SU-DHL-6 (cell line): ENCODE data around the gene DCAF7.

Experiments used
- H2AFZ ChIP-seq: fragments of 200-600 bp; sonication (generic); 2 replicates; pipeline ENCODE4 v1.6.1; 2014; ENCODE audit warnings: low read depth, mild to moderate bottlenecking, moderate library complexity, mixed read lengths, antibody characterized with exemption, low read length; ENCODE audit not compliant: severe bottlenecking
- H3F3A ChIP-seq: fragments of 200-600 bp; shearing (Covaris generic); 2 replicates; pipeline ENCODE4 v1.6.0; 2016; ENCODE audit warnings: antibody characterized with exemption, mild to moderate bottlenecking; ENCODE audit not compliant: insufficient read depth
- H3K27ac ChIP-seq: fragments of 200-600 bp; sonication (generic); 2 replicates; pipeline ENCODE4 v1.5.1; 2016; ENCODE audit warnings: low read depth, mild to moderate bottlenecking, low read length, moderate library complexity, mixed read lengths
- H3K27me3 ChIP-seq: fragments of 200-600 bp; sonication (generic), shearing (Covaris generic); 2 replicates; pipeline ENCODE4 v1.6.0; 2014; ENCODE audit warnings: mild to moderate bottlenecking, low read length
- H3K36me3 ChIP-seq: fragments of 200-600 bp; sonication (generic); 2 replicates; pipeline ENCODE4 v1.6.1; 2014; ENCODE audit warnings: mild to moderate bottlenecking, low read length, mixed read lengths
- H3K4me2 ChIP-seq: fragments of 300-600, 200-600 bp; shearing (Covaris generic), sonication (generic); 2 replicates; pipeline ENCODE4 v1.6.0; 2014; ENCODE audit warnings: low read length, low read depth, mild to moderate bottlenecking; ENCODE audit not compliant: poor library complexity, severe bottlenecking
- H3K4me3 ChIP-seq: fragments of 200-600 bp; sonication (generic); 2 replicates; pipeline ENCODE4 v1.5.1; 2014; ENCODE audit warnings: antibody characterized with exemption, low read length, mild to moderate bottlenecking, mixed read lengths; ENCODE audit not compliant: insufficient read depth, poor library complexity, severe bottlenecking
- H3K79me2 ChIP-seq: fragments of 200-600 bp; sonication (generic); 2 replicates; pipeline ENCODE4 v1.6.1; 2014; ENCODE audit warnings: mild to moderate bottlenecking, low read length, moderate library complexity; ENCODE audit not compliant: insufficient read depth
- H3K9ac ChIP-seq: fragments of 200-600 bp; sonication (generic); 2 replicates; pipeline ENCODE4 v1.7.0; 2014; ENCODE audit warnings: mild to moderate bottlenecking, low read length
- H3K9me2 ChIP-seq: fragments of 200-600 bp; sonication (generic); replicated peaks from 2 replicates; pipeline ENCODE4 v1.6.1; 2014; ENCODE audit warnings: low read length; ENCODE audit not compliant: insufficient read depth
- H3K9me3 ChIP-seq: fragments of 200-600 bp; sonication (generic); 2 replicates; pipeline ENCODE4 v1.6.1; 2014; ENCODE audit warnings: low read length, mixed read lengths; ENCODE audit not compliant: insufficient read depth
- H4K20me1 ChIP-seq: fragments of 200-600 bp; sonication (generic); 2 replicates; pipeline ENCODE4 v1.6.1; 2014; ENCODE audit warnings: low read depth, mild to moderate bottlenecking, antibody characterized with exemption, low read length, moderate library complexity, mixed read lengths
- EZH2phosphoT487 ChIP-seq: fragments of 200-600 bp; sonication (generic), shearing (Covaris generic); conservative IDR thresholded peaks from 2 replicates; pipeline ENCODE4 v1.6.1; 2018; ENCODE audit warnings: mild to moderate bottlenecking, antibody characterized with exemption, low read length, moderate library complexity, mixed read lengths
- TF ChIP-seq, protein P1 (sequence below): fragments of 200-600 bp; sonication (generic); IDR thresholded peaks from one replicate; pipeline ENCODE4 v1.5.1; 2017; ENCODE audit warnings: antibody characterized with exemption, mild to moderate bottlenecking, low read length, moderate library complexity; ENCODE audit not compliant: insufficient read depth, poor library complexity, severe bottlenecking

Gene DCAF7

DNA sequence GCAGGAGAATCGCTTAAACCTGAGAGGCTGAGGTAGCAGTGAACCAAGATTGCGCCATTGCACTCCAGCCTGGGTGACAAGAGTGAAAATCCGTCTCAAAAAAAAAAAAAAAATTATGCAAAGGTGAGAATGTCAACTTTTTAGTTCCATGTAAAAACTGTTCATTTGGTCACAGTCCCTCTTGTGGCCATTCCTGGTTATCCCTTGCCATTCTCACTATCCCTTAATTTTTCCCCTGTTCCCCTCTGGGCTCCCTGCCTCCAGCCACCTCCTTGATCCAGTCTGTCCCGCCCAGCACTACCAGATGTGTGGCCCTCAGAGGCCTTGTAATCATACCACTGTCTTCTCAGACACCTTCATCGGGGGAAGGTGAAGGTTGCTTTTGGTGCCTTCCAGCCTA, 23.4 kb downstream of the DCAF7 start:
- Histone ChIP-seq H3K4me3 (no peak overlapping the region), H3K36me3 (no peaks in the 10 kb centered on the region), H3K4me2 (no peak overlapping the region), H2AFZ (no peak overlapping the region), H3K9ac (no peak overlapping the region), H3K9me2 (no peaks in the 10 kb centered on the region), H4K20me1 (no peaks in the 10 kb centered on the region; the same call in 1 of the 2 replicates), H3K79me2 (peaks cover 62% of the 10 kb centered on the region), H3F3A (no peaks in the 10 kb centered on the region), H3K27ac (no peak overlapping the region), H3K27me3 (no peaks in the 10 kb centered on the region), H3K9me3 (no peaks in the 10 kb centered on the region)
- no peak for TF ChIP-seq EZH2phosphoT487
- TF ChIP-seq, protein P1, sequence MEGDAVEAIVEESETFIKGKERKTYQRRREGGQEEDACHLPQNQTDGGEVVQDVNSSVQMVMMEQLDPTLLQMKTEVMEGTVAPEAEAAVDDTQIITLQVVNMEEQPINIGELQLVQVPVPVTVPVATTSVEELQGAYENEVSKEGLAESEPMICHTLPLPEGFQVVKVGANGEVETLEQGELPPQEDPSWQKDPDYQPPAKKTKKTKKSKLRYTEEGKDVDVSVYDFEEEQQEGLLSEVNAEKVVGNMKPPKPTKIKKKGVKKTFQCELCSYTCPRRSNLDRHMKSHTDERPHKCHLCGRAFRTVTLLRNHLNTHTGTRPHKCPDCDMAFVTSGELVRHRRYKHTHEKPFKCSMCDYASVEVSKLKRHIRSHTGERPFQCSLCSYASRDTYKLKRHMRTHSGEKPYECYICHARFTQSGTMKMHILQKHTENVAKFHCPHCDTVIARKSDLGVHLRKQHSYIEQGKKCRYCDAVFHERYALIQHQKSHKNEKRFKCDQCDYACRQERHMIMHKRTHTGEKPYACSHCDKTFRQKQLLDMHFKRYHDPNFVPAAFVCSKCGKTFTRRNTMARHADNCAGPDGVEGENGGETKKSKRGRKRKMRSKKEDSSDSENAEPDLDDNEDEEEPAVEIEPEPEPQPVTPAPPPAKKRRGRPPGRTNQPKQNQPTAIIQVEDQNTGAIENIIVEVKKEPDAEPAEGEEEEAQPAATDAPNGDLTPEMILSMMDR = no peak

DNA sequence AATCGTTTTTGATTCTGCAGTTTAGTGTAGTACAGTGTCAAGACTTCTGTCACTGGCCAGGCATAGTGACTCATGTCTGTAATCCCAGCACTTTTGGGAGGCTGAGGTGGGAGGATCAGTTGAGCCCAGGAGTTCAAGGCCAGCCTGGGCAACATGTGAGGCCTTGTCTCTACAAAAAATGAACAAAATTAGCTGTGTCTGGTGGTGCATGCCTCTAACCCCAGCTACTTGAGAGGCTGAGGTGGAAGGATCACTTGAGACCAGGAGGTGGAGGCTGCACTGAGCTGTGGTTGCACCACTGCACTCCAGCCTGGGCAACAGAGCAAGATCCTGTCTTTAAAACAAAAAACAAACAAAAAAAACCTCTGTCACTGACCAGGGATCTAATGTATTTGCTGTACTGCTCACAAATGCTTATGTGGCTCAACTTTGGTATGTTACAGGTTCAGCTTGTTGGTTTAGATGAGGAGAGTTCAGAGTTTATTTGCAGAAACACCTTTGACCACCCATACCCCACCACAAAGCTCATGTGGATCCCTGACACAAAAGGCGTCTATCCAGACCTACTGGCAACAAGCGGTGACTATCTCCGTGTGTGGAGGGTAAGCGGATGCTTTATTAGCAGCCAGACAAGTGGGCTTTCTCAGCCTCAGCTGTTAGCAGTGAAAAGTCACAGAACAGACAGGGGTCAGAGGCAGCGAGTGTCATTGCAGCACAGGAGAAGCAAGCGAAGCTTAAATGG, 27.9 kb downstream of the DCAF7 start:
- Histone ChIP-seq H3K27me3 (no peaks in the 10 kb centered on the region), H3K27ac (no peak overlapping the region), H3K9me3 (no peaks in the 10 kb centered on the region), H3K9ac (no peak overlapping the region), H3K4me2 (no peak overlapping the region), H2AFZ (no peak overlapping the region), H4K20me1 (no peaks in the 10 kb centered on the region; the same call in 1 of the 2 replicates), H3K4me3 (no peak overlapping the region), H3F3A (no peaks in the 10 kb centered on the region), H3K79me2 (peaks cover 22% of the 10 kb centered on the region), H3K9me2 (no peaks in the 10 kb centered on the region), H3K36me3 (no peaks in the 10 kb centered on the region)
- TF ChIP-seq EZH2phosphoT487 = no peak
- TF ChIP-seq, protein P1 = no peak

DNA sequence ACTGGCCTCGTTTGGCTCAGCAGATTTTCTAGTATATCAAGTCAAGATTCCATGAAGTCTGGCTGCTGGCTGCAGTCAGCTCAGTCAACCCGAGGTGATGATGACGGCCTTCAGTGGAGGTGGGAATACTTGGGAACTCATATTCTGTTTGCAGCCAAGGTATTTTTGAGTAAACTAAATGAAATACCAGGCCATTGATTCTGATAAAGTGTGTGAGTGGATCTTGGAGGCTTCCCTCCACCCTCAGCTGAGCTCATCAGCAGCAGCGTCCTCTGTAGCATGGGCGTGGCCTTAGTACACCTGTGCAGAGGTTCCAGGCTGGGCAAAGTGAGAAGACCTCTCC, 28.5 kb downstream of the DCAF7 start:
- H3K36me3 ChIP-seq = no peaks in the 10 kb centered on the region
- no peaks in the 10 kb centered on the region for H3K27me3 ChIP-seq
- H3K4me2 ChIP-seq = no peak overlapping the region
- no peaks in the 10 kb centered on the region for H3F3A ChIP-seq
- no peaks in the 10 kb centered on the region for H3K9me3 ChIP-seq
- no peaks in the 10 kb centered on the region; the same call in 1 of the 2 replicates for H4K20me1 ChIP-seq
- TF ChIP-seq, protein P1 = no peak
- TF ChIP-seq EZH2phosphoT487 = no peak
- H2AFZ ChIP-seq = no peak overlapping the region
- H3K4me3 ChIP-seq = no peak overlapping the region
- no peak overlapping the region for H3K9ac ChIP-seq
- H3K27ac ChIP-seq = no peak overlapping the region
- no peaks in the 10 kb centered on the region for H3K9me2 ChIP-seq
- H3K79me2 ChIP-seq = peaks cover 20% of the 10 kb centered on the region
